SK-N-SH (cell line): ENCODE measurements around the gene TSPAN14. TPM values are rescaled to one million over a fixed set of nuclear protein-coding genes. Genes with fewer than 3 reads are reported as not detected.

ENCODE experiments used
- CTCF ChIA-PET: fragments of 300-600, 350-600 bp; formaldehyde crosslinking; extraction: SDS; loops from one replicate; lab custom pipeline; 2021; lab: Yijun Ruan, JAX
- POLR2A ChIA-PET: fragments of 350-600 bp; sonication (Branson Sonifier 250); formaldehyde crosslinking; extraction: SDS; loops from one replicate; lab custom pipeline; 2020; ENCODE audit warnings: antibody characterized with exemption, inconsistent platforms; lab: Yijun Ruan, JAX
- DNase-seq: peaks from one replicate; pipeline ENCODE4 v3.0.0; 2012
- H2AFZ ChIP-seq: fragments of 200-600 bp; sonication (generic); 2 replicates; pipeline ENCODE4 v1.8.1; 2016; ENCODE audit warnings: antibody characterized with exemption, mild to moderate bottlenecking, low read depth
- H3F3A ChIP-seq: fragments of 200-600 bp; sonication (generic); replicated peaks from 2 replicates; pipeline ENCODE3; 2016; ENCODE audit warnings: antibody characterized with exemption, mild to moderate bottlenecking; ENCODE audit not compliant: insufficient read depth
- H3K27ac ChIP-seq, 2 experiments: fragments of 200-500 bp in 1 of 2; fragments of 200-600 bp in 1 of 2; sonication (Bioruptor generic) in 1 of 2; sonication (generic), shearing (Covaris generic) in 1 of 2; 2 replicates each; pipeline versions ENCODE4 v1.5.1 to v1.6.1; 2014 to 2016; ENCODE audit warnings: low read depth in 2 of 2, inconsistent platforms in 1 of 2, low read length in 1 of 2, mild to moderate bottlenecking in 1 of 2, mixed read lengths in 1 of 2
- H3K27me3 ChIP-seq: fragments of 200-600 bp; sonication (generic), shearing (Covaris generic); 2 replicates; pipeline ENCODE4 v1.6.1; 2016; ENCODE audit warnings: mixed run types; ENCODE audit not compliant: insufficient read depth
- H3K36me3 ChIP-seq, 2 experiments: fragments of 200-500 bp in 1 of 2; fragments of 200-600 bp in 1 of 2; sonication (Bioruptor generic) in 1 of 2; sonication (generic) in 1 of 2; replicated peaks in 1 of 2; 2 replicates each; pipeline versions ENCODE3 to v1.5.1; 2014 to 2016; ENCODE audit warnings: low read length in 1 of 2, mild to moderate bottlenecking in 1 of 2; ENCODE audit not compliant: insufficient read depth in 2 of 2, control insufficient read depth in 1 of 2
- H3K4me1 ChIP-seq, 2 experiments: fragments of 200-500 bp in 1 of 2; fragments of 200-600 bp in 1 of 2; sonication (Bioruptor generic) in 1 of 2; sonication (generic), shearing (Covaris generic) in 1 of 2; 2 replicates each; pipeline versions ENCODE4 v1.5.1 to v1.6.1; 2014 to 2016; ENCODE audit warnings: low read depth in 1 of 2, low read length in 1 of 2, mixed run types in 1 of 2; ENCODE audit not compliant: insufficient read depth in 2 of 2, control insufficient read depth in 1 of 2
- H3K4me2 ChIP-seq: fragments of 200-600 bp; sonication (generic), shearing (Covaris generic); 2 replicates; pipeline ENCODE4 v1.6.1; 2017; ENCODE audit warnings: mixed run types
- H3K4me3 ChIP-seq, 2 experiments: fragments of 200-500 bp in 1 of 2; fragments of 200-600 bp in 1 of 2; sonication (Bioruptor generic) in 1 of 2; sonication (generic), shearing (Covaris generic) in 1 of 2; 2 replicates each; pipeline versions ENCODE4 v1.5.1 to v1.8.1; 2014 to 2016; ENCODE audit warnings: low read depth in 2 of 2, inconsistent platforms in 1 of 2, low read length in 1 of 2, mild to moderate bottlenecking in 1 of 2, mixed read lengths in 1 of 2, moderate library complexity in 1 of 2
- H3K79me2 ChIP-seq: fragments of 200-600 bp; sonication (generic); 2 replicates; pipeline ENCODE4 v1.8.1; 2017; ENCODE audit warnings: mild to moderate bottlenecking; ENCODE audit not compliant: insufficient read depth
- H3K9ac ChIP-seq: fragments of 200-600 bp; sonication (generic); 2 replicates; pipeline ENCODE4 v1.6.1; 2017; ENCODE audit warnings: mixed run types
- H3K9me2 ChIP-seq: fragments of 200-600 bp; sonication (generic); 2 replicates; pipeline ENCODE4 v1.6.1; 2017; ENCODE audit warnings: mixed run types
- H3K9me3 ChIP-seq: fragments of 200-600 bp; sonication (generic); 2 replicates; pipeline ENCODE4 v1.6.1; 2017; ENCODE audit warnings: mixed run types, mild to moderate bottlenecking, moderate library complexity
- H4K20me1 ChIP-seq: fragments of 200-600 bp; sonication (generic); 2 replicates; pipeline ENCODE4 v1.6.1; 2017; ENCODE audit warnings: mild to moderate bottlenecking, mixed run types; ENCODE audit not compliant: insufficient read depth
- CHD2 ChIP-seq: fragments of 150-350 bp; IDR thresholded peaks from 2 replicates; pipeline ENCODE4 v1.6.1; 2018; ENCODE audit warnings: low read length; ENCODE audit not compliant: partially characterized antibody
- EP300 ChIP-seq, 2 experiments: IDR thresholded peaks; 2 replicates each; pipeline versions ENCODE4 v1.4.0 to v1.6.1; 2012; ENCODE audit warnings: borderline replicate concordance in 1 of 2, low read depth in 1 of 2, low read length in 1 of 2
- EZH2phosphoT487 ChIP-seq: fragments of 200-600 bp; sonication (generic); IDR thresholded peaks from 2 replicates; pipeline ENCODE4 v1.6.1; 2017; ENCODE audit warnings: low read depth, mixed run types, mild to moderate bottlenecking, antibody characterized with exemption, moderate library complexity, borderline replicate concordance
- POLR2AphosphoS5 ChIP-seq: IDR thresholded peaks from 2 replicates; pipeline ENCODE4 v1.6.1; 2012; ENCODE audit warnings: low read depth, low read length
- RFX5 ChIP-seq: IDR thresholded peaks from 2 replicates; pipeline ENCODE4 v1.6.1; 2012; ENCODE audit warnings: mild to moderate bottlenecking, improper control_type of control experiment, low read length
- SMC3 ChIP-seq: IDR thresholded peaks from 2 replicates; pipeline ENCODE4 v1.6.1; 2012; ENCODE audit warnings: low read depth, low read length, improper control_type of control experiment
- TAF1 ChIP-seq: IDR thresholded peaks from 2 replicates; pipeline ENCODE4 v1.6.1; 2012; ENCODE audit warnings: low read depth, mild to moderate bottlenecking, low read length, moderate library complexity, borderline replicate concordance
- WGBS: methylation state at CpG from one replicate; pipeline ENCODE4 v1.1.6; 2017; ENCODE audit warnings: low lambda C conversion rate; 5-methylcytosine and 5-hydroxymethylcytosine counted together
- polyA plus RNA-seq, 3 experiments: library from polyadenylated mRNA; depleted of rRNA; stranded (reverse); fragments of >200 nt; gene quantifications; 2 replicates each; pipeline ENCODE4 v1.2.3, GENCODE V29; 2012
- TF ChIP-seq, protein P1 (sequence below): IDR thresholded peaks from 2 replicates; pipeline ENCODE4; 2012
- TF ChIP-seq, protein P2 (sequence below): fragments of 150-350 bp; IDR thresholded peaks from 2 replicates; pipeline ENCODE4 v1.6.1; 2017; ENCODE audit warnings: antibody characterized with exemption, low read length, low read depth, borderline replicate concordance
- TF ChIP-seq, protein P3 (sequence below): IDR thresholded peaks from 2 replicates; pipeline ENCODE4 v1.4.0; 2012; ENCODE audit warnings: low read depth, borderline replicate concordance
- TF ChIP-seq, protein P4 (sequence below): IDR thresholded peaks from 2 replicates; pipeline ENCODE4 v1.4.0; 2012; ENCODE audit warnings: low read depth

The TSPAN14 gene
- polyA plus RNA-seq, 1 of the 3 experiments (the other 2 are of a cell fraction) = 78.1 TPM

GRCh38 chr10:80580638-80581468 is 126.7 kb downstream of the TSPAN14 start:
- no peaks in the 10 kb centered on the region; a peak in 1 of 4 replicates for H3K4me1 ChIP-seq
- H3K27me3 ChIP-seq = no peaks in the 10 kb centered on the region
- no peak overlapping the region for H2AFZ ChIP-seq
- no peaks in the 10 kb centered on the region for H4K20me1 ChIP-seq
- 52% methylated on average over 7 of the region's 7 CpGs for WGBS
- TF ChIP-seq RFX5 = no peak
- H3K4me2 ChIP-seq = no peak overlapping the region
- CTCF ChIA-PET = interaction anchor here (1.3 to 2.0 kb wide), 4 partner anchors 15 to 82 kb away, joined by 3 to 7 read pairs (median 5); no protein-coding TSS in a partner anchor
- H3K9me3 ChIP-seq = no peaks in the 10 kb centered on the region
- no peak for DNase-seq
- H3K27ac ChIP-seq = no peak overlapping the region
- POLR2A ChIA-PET = no interaction called here
- no peak overlapping the region for H3K9ac ChIP-seq
- H3K79me2 ChIP-seq = no peaks in the 10 kb centered on the region
- no peaks in the 10 kb centered on the region for H3K36me3 ChIP-seq
- no peak overlapping the region for H3K4me3 ChIP-seq
- H3K9me2 ChIP-seq = no peaks in the 10 kb centered on the region
- H3F3A ChIP-seq = no peaks in the 10 kb centered on the region

- no peak overlapping the region for H3K9ac ChIP-seq
- H3K4me1 ChIP-seq = no peaks in the 10 kb centered on the region; a peak in 1 of 4 replicates
- no peaks in the 10 kb centered on the region for H4K20me1 ChIP-seq
- POLR2A ChIA-PET = no interaction called here
- 43% methylated on average over 4 of the region's 5 CpGs for WGBS
- no peak overlapping the region for H3K4me3 ChIP-seq
- no peaks in the 10 kb centered on the region for H3K9me3 ChIP-seq
- H3K36me3 ChIP-seq = no peaks in the 10 kb centered on the region
- no peak overlapping the region for H3K4me2 ChIP-seq
- no peaks in the 10 kb centered on the region for H3K27me3 ChIP-seq
- H3K27ac ChIP-seq = no peak overlapping the region
- H3K9me2 ChIP-seq = no peaks in the 10 kb centered on the region
- no peak for DNase-seq
- CTCF ChIA-PET = interaction anchor here (1.5 to 2.0 kb wide), 2 partner anchors 18 to 82 kb away, joined by 4 to 7 read pairs; no protein-coding TSS in a partner anchor
- H3K79me2 ChIP-seq = no peaks in the 10 kb centered on the region
- no peaks in the 10 kb centered on the region for H3F3A ChIP-seq
- H2AFZ ChIP-seq = no peak overlapping the region
- TF ChIP-seq, protein P1, sequence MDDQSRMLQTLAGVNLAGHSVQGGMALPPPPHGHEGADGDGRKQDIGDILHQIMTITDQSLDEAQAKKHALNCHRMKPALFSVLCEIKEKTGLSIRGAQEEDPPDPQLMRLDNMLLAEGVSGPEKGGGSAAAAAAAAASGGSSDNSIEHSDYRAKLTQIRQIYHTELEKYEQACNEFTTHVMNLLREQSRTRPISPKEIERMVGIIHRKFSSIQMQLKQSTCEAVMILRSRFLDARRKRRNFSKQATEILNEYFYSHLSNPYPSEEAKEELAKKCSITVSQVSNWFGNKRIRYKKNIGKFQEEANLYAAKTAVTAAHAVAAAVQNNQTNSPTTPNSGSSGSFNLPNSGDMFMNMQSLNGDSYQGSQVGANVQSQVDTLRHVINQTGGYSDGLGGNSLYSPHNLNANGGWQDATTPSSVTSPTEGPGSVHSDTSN = no peak
- TF ChIP-seq, protein P2, sequence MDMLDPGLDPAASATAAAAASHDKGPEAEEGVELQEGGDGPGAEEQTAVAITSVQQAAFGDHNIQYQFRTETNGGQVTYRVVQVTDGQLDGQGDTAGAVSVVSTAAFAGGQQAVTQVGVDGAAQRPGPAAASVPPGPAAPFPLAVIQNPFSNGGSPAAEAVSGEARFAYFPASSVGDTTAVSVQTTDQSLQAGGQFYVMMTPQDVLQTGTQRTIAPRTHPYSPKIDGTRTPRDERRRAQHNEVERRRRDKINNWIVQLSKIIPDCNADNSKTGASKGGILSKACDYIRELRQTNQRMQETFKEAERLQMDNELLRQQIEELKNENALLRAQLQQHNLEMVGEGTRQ = no peak
- TF ChIP-seq TAF1 = no peak
Observed at GRCh38 chr10:80581469-80581835, 127.3 kb downstream of the TSPAN14 start.

GRCh38 chr10:80582286-80582960 is 128.3 kb downstream of the TSPAN14 start:
- H3K36me3 ChIP-seq = no peaks in the 10 kb centered on the region
- POLR2A ChIA-PET = no interaction called here
- H3K4me1 ChIP-seq = no peaks in the 10 kb centered on the region; a peak in 1 of 4 replicates
- no peak overlapping the region for H2AFZ ChIP-seq
- no peak overlapping the region for H3K9ac ChIP-seq
- H4K20me1 ChIP-seq = no peaks in the 10 kb centered on the region
- CTCF ChIA-PET = interaction anchor here (4.6 kb wide), 1 partner anchor 14 kb away, joined by 29 read pairs; no protein-coding TSS in a partner anchor
- no peaks in the 10 kb centered on the region for H3K79me2 ChIP-seq
- H3F3A ChIP-seq = no peaks in the 10 kb centered on the region
- 27% methylated on average over 3 of the region's 3 CpGs for WGBS
- H3K4me3 ChIP-seq = no peak overlapping the region
- H3K9me2 ChIP-seq = no peaks in the 10 kb centered on the region
- H3K9me3 ChIP-seq = no peaks in the 10 kb centered on the region
- H3K4me2 ChIP-seq = no peak overlapping the region
- no peak for DNase-seq
- H3K27me3 ChIP-seq = no peaks in the 10 kb centered on the region
- no peak overlapping the region for H3K27ac ChIP-seq
- TF ChIP-seq, protein P3, sequence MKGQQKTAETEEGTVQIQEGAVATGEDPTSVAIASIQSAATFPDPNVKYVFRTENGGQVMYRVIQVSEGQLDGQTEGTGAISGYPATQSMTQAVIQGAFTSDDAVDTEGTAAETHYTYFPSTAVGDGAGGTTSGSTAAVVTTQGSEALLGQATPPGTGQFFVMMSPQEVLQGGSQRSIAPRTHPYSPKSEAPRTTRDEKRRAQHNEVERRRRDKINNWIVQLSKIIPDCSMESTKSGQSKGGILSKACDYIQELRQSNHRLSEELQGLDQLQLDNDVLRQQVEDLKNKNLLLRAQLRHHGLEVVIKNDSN = no peak
- TF ChIP-seq, protein P4, sequence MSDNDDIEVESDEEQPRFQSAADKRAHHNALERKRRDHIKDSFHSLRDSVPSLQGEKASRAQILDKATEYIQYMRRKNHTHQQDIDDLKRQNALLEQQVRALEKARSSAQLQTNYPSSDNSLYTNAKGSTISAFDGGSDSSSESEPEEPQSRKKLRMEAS = no peak
- TF ChIP-seq EZH2phosphoT487 (no peak), POLR2AphosphoS5 (no peak), SMC3 (no peak), EP300 (IDR thresholded peaks at IDR 0.05; ENCODE audit: borderline replicate concordance in 1 of 2, low read depth in 1 of 2, low read length in 1 of 2) (no peak), RFX5 (no peak), CHD2 (no peak)
- TF ChIP-seq, protein P1 = no peak
